Activated T-cell treated with anti-CD3 and anti-CD28 coated beads, Interleukin-2, amount 50 U/mL, for 4 hours (primary cell): ENCODE results near the gene WFS1. TPM values are rescaled to one million over a fixed set of nuclear protein-coding genes. Genes with fewer than 3 reads are reported as not detected.

Experiments used
- total RNA-seq, 3 donors: library from RNA; stranded (reverse); gene quantifications; one replicate each; pipeline ENCODE4 v1.2.1, GENCODE V29; 2021

The WFS1 gene
- total RNA-seq, 3 donors from 2014 or later = 7.0 to 7.7 (median 7.3) TPM

Other genes with a start within 250 kb of the WFS1 start
- gene JAKMIP1, start 69.3 kb upstream of the WFS1 start, total RNA-seq = 1 to 10 TPM; 1.1 to 3.7 (median 3.3) TPM
- not detected for gene PPP2R2C, start 202.8 kb downstream of the WFS1 start, total RNA-seq